ENCODE measurements around the gene BCR.

The BCR gene

DNA sequence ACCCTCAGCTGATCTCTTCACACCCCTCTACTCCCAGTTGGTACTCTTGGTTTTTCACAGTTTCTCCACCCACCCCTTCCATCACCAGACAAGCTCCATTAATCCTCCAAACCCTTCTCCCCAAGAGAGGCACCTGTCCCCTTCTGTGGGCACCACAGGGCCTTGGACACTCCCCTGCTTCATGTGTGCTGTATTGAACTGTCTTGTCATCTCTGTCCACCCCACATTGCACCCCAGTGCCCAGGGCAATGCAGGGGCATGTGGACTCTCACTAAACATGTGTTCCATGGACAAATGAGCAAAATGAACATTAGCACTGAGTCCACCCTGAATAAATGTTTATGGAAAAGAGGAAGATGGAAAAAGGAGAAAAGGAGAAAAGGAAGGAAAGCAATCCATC, 181.4 kb downstream of the BCR start:
- TF ChIP-seq, protein P1, sequence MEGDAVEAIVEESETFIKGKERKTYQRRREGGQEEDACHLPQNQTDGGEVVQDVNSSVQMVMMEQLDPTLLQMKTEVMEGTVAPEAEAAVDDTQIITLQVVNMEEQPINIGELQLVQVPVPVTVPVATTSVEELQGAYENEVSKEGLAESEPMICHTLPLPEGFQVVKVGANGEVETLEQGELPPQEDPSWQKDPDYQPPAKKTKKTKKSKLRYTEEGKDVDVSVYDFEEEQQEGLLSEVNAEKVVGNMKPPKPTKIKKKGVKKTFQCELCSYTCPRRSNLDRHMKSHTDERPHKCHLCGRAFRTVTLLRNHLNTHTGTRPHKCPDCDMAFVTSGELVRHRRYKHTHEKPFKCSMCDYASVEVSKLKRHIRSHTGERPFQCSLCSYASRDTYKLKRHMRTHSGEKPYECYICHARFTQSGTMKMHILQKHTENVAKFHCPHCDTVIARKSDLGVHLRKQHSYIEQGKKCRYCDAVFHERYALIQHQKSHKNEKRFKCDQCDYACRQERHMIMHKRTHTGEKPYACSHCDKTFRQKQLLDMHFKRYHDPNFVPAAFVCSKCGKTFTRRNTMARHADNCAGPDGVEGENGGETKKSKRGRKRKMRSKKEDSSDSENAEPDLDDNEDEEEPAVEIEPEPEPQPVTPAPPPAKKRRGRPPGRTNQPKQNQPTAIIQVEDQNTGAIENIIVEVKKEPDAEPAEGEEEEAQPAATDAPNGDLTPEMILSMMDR (IDR thresholded peaks at IDR 0.05; ENCODE audit: insufficient read depth, low read length), result no peak
- TF ChIP-seq, protein P2, sequence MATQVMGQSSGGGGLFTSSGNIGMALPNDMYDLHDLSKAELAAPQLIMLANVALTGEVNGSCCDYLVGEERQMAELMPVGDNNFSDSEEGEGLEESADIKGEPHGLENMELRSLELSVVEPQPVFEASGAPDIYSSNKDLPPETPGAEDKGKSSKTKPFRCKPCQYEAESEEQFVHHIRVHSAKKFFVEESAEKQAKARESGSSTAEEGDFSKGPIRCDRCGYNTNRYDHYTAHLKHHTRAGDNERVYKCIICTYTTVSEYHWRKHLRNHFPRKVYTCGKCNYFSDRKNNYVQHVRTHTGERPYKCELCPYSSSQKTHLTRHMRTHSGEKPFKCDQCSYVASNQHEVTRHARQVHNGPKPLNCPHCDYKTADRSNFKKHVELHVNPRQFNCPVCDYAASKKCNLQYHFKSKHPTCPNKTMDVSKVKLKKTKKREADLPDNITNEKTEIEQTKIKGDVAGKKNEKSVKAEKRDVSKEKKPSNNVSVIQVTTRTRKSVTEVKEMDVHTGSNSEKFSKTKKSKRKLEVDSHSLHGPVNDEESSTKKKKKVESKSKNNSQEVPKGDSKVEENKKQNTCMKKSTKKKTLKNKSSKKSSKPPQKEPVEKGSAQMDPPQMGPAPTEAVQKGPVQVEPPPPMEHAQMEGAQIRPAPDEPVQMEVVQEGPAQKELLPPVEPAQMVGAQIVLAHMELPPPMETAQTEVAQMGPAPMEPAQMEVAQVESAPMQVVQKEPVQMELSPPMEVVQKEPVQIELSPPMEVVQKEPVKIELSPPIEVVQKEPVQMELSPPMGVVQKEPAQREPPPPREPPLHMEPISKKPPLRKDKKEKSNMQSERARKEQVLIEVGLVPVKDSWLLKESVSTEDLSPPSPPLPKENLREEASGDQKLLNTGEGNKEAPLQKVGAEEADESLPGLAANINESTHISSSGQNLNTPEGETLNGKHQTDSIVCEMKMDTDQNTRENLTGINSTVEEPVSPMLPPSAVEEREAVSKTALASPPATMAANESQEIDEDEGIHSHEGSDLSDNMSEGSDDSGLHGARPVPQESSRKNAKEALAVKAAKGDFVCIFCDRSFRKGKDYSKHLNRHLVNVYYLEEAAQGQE (IDR thresholded peaks at IDR 0.05; ENCODE audit: insufficient replicate concordance, low read depth), result no peak
- TF ChIP-seq SPI1 (IDR thresholded peaks at IDR 0.05; ENCODE audit: borderline replicate concordance, low read depth) (no peak), POLR2AphosphoS5 (IDR thresholded peaks at IDR 0.05; ENCODE audit: low read depth) (no peak), GABPA (IDR thresholded peaks at IDR 0.05; ENCODE audit: low read depth) (no peak)
- Histone ChIP-seq H3K4me3 (replicated peaks; ENCODE audit: insufficient read depth, low read length) (no peak overlapping the region), H3K27ac (replicated peaks) (no peak overlapping the region), H3K27me3 (ENCODE audit: insufficient read depth, poor library complexity, severe bottlenecking) (no peaks in the 10 kb centered on the region)
- no peak for DNase-seq (ENCODE audit: low read depth in 1 of 2, low spot score in 1 of 2)

DNA sequence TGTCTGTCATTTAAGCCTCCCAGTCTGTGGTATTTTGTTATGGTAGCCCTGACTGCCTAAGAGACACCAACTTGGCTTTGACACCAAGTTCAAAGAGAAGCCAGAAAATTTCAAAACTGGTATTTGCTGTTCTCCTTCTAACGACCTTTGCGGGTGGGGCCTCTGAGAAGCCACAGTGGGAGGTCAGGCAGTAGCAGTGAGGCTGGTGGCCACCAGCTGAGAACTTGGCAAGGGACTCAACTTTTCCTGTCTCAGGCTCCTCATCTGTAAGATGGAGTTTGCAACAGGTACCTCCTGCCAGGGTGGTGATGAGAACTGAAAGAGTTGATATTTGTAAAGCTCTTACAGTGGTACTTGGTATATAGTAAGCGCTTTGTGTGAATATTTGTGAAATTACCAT, 183.4 kb downstream of the BCR start:
- peaks cover 5% of the 10 kb centered on the region for H3K27me3 ChIP-seq (ENCODE audit: insufficient read depth, poor library complexity, severe bottlenecking)
- no peak overlapping the region for H3K27ac ChIP-seq (replicated peaks)
- TF ChIP-seq POLR2AphosphoS5 (IDR thresholded peaks at IDR 0.05; ENCODE audit: low read depth) (no peak), GABPA (IDR thresholded peaks at IDR 0.05; ENCODE audit: low read depth) (no peak), SPI1 (IDR thresholded peaks at IDR 0.05; ENCODE audit: borderline replicate concordance, low read depth) (no peak)
- TF ChIP-seq, protein P2 (IDR thresholded peaks at IDR 0.05; ENCODE audit: insufficient replicate concordance, low read depth), result no peak
- TF ChIP-seq, protein P1 (IDR thresholded peaks at IDR 0.05; ENCODE audit: insufficient read depth, low read length), result no peak
- H3K4me3 ChIP-seq (replicated peaks; ENCODE audit: insufficient read depth, low read length), result no peak overlapping the region
- no peak for DNase-seq (ENCODE audit: low read depth in 1 of 2, low spot score in 1 of 2)

- DNase-seq (ENCODE audit: low read depth in 1 of 2, low spot score in 1 of 2), result no peak
- Histone ChIP-seq H3K27ac (replicated peaks) (no peak overlapping the region), H3K27me3 (ENCODE audit: insufficient read depth, poor library complexity, severe bottlenecking) (peaks cover 8% of the 10 kb centered on the region), H3K4me3 (replicated peaks; ENCODE audit: insufficient read depth, low read length) (no peak overlapping the region)
- TF ChIP-seq, protein P1 (IDR thresholded peaks at IDR 0.05; ENCODE audit: insufficient read depth, low read length), result no peak
- TF ChIP-seq SPI1 (IDR thresholded peaks at IDR 0.05; ENCODE audit: borderline replicate concordance, low read depth) (no peak), GABPA (IDR thresholded peaks at IDR 0.05; ENCODE audit: low read depth) (no peak), POLR2AphosphoS5 (IDR thresholded peaks at IDR 0.05; ENCODE audit: low read depth) (no peak)
- TF ChIP-seq, protein P2 (IDR thresholded peaks at IDR 0.05; ENCODE audit: insufficient replicate concordance, low read depth), result no peak
These were observed 184.1 kb downstream of the BCR start for GRCh38 chr22:23364389-23364788.
